DMS153 (cell line): ENCODE results near the gene LAMB3.
A peak's percentile ranks its signal among the peaks of the same experiment; 100 is the strongest.

Experiments used
- DNase-seq: peaks from one replicate; lab custom pipeline; 2025; lab: John Stamatoyannopoulos, UW

Gene LAMB3

DNA sequence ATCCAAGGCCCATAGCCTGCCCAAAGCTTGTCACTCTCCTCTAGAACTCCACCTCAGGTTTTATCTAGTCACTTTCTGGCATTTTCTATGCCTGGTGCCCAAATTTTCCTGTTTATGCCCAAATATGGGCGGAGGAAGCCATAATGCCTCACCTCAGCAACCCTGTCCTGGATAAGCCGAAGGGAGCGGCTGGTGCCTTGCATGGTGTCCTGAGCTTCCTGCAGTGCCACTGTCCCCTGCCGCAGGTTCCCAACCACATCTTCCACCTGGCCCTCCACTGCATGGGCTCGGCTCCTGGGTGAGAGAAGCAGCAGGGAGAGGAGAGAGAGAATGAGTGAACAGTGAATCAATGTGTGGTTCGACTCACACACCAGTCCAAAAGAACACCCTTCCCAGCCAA lies 34.5 kb downstream of the LAMB3 start:
- no peak for DNase-seq

DNA sequence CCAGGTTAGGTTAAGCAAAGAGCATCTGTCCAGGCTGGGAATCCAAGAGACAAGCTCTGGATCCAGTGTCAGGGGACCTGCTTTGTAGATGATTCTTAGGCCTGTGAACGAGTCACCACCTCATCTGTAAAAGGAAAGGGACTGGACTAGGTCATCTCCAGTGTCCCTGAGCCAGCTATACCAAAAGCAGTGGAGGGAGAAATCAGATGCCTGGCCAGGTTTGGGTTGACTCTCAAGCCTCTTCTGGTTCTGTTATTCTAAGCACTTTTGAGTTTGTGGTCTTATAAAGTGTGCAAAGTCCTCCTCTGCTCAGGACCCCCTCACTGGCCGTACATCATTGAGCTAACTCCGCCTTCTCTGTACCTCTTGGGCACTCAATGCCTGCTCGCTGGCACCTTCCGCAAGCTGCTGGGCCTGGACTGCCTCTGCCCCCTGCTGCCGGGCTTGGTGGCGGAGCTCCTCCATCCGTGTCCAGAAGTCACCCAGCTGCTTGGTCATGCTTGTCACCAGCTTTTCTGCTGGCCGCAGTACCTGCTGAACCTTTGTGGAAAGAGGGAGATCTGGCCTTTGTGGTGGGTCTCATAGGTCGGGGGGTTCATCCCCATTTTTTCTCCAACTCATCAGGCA lies 35.1 kb downstream of the LAMB3 start:
- DNase-seq = no peak

DNA sequence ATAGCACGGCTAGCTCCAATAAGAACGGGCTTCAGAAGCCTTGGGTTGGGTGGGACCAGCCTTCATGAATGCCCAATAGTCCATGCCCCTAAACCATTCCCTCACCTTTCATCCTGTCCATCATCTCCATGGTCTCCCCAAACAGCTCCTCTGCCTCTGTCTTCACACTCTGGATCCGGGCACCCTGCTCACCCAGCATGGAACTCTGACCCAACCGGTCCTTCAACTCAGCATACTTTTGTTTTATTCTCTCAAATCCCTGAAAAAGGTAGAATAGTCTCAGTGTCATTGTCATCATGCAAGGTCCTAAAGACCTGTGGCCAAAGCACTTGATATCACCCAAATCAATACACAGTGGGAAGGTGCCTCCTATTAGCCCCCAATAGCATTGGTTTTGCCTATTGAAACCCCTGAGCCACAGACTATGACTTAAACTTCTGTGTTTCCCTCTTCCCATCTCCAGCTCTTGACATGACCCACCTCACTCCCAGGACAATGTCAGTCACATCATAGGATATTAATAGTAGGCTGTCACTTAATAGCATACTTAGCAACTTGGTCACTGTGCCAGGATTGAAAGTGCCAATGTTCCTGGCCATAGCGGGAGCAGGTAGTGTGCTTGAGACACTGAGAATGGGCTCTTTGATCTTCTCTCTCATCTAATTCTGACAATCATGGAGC lies 35.7 kb downstream of the LAMB3 start:
- DNase-seq = no peak

DNA sequence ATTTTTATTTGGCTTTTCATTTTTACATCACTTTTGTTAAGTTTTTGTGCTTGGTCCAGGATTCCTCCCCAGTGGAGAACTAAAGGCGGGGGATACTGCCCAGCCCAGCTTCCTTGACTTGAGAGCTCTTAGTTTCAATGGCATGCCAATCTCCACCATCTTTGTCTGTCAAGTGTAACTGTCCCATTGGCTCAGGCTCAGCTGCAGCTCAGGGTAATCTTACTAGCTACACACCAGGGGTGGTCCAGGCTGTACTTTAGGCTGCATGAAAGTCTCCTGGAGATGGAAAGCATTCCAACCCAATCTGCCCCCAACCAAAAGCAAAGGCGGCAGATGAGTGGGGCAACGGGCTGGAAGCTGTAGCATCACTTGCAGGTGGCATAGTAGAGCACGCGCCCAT lies 37.3 kb downstream of the LAMB3 start:
- no peak for DNase-seq

DNA sequence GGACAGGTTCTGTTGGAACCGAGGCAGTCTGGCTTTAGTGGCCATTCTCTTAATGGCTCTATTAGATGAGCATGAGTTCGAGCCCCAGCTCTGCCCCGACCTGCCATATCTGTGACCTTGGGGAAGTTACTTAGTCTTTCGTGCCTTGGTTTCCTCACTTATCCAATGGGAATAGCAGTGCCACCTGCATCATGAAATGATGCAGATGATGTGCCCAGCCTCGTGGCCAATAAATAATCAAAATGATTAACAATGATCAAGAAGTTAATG lies 38.1 kb downstream of the LAMB3 start:
- no peak for DNase-seq

DNA sequence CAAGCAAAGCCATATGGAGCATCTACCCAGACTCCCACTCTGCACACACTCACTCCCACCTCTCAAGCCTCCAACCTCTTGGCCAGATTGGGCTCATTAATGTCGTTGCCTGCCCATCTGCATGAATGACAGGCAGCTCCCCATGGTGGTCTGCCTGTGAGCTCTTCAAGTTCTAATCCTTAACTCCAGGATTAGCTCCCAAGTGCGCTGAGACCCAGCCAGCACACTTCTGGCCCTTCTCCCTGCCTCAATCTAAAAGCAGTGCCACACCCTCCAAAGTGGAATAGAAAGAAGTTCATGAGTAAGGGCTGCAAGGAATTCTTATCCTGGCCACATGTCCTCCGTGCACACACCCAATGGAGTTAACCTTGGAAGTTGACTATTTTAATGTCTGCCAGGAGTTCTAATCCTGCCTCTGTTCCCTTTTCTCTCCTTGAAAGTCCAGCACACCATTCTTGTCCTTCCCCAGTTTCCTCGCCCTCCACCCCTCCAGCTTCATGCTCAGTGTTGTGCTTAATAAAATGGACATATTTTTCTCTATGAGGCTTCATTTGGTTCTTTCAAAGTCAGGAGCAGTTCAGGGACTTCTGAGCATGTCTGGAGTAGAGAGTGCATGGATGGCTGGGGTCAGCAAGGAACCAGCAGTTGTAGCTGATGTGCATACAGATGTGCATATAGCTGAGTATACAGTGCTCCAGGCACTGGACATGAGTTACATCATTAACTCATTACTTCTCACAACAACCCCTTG lies 38.6 kb downstream of the LAMB3 start:
- no peak for DNase-seq

DNA sequence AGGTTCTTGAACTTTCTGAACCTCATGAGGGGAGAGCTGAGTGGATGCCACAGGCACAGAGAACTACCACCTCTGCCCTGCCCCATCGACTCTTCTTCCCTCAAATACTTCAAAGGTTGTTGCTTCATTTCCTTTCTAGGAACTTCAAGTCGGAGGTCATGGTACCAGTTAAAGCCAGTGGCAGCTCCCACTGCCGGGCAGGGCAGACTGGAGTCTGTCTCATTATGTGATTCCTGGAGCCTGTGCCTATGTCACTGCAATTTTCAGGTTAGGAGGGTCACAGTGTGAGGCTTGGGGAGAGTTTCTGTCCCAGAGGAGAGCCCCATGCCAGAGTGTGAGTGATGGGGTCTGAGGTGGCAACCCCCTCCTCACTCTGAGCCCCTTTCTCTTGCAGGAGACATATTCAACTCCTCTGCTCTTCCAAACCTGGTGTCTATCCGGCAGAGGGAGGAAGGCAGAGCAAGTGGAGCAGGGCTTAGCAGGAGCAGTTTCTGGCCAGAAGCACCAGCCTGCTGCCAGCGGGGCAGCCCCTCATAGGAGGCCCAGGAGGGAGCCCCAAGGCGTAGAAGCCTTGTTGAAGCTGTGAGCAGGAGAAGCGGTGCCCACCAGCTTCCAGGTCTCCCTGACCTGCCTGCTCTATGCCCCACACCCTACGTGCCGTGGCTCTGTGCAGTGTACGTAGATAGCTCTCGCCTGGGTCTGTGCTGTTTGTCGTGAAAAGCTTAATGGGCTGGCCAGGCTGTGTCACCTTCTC lies 39.4 kb downstream of the LAMB3 start:
- no peak for DNase-seq

DNA sequence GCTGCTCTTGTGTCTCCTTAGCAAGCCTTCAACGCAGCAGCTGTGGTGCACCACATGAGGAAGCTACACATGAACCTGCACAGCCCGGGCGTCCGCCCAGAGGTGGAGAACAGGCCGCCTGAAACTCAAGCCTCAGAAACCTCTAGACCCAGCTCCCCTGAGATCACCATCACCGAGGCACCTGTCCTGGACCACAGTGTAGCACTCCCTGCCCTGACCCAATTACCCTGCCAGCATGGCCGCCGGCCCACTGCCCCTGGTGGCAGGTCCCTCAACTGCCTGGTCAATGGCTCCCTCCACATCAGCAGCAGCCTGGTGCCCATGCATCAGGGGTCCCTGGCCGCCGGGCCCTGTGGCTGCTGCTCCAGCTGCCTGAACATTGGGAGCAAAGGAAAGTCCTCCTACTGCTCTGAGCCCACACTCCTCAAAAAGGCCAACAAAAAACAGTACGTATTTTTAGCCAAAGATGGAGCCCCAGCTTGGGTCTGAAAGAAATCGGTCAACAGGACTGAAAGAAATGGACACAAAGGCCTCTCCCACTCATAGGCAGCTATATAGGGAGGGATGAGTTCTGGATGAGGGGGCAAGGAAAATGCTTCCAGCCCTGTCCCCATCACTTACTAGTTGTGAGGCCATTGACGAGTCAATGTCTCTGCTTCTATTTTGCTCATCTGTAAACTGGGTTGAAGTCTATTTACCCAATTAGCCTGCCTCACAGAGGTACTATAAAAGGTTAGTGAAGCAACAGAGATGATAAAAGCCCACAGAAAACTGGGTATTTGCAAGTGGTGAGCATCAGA lies 40.3 kb downstream of the LAMB3 start:
- DNase-seq = no peak

DNA sequence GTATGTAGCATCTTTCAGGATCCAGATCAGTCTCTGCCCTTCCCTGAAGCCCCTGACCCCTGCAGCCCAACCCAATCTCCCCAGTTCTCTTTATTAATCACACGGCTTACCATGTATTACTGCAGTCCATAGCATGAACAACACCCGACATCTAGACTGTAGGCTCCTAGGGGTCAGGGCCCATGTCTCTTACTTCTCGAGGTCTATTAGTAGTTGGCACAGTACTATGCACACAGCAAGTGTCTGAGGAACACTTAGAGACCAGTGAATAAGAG lies 41.7 kb downstream of the LAMB3 start:
- no peak for DNase-seq

DNA sequence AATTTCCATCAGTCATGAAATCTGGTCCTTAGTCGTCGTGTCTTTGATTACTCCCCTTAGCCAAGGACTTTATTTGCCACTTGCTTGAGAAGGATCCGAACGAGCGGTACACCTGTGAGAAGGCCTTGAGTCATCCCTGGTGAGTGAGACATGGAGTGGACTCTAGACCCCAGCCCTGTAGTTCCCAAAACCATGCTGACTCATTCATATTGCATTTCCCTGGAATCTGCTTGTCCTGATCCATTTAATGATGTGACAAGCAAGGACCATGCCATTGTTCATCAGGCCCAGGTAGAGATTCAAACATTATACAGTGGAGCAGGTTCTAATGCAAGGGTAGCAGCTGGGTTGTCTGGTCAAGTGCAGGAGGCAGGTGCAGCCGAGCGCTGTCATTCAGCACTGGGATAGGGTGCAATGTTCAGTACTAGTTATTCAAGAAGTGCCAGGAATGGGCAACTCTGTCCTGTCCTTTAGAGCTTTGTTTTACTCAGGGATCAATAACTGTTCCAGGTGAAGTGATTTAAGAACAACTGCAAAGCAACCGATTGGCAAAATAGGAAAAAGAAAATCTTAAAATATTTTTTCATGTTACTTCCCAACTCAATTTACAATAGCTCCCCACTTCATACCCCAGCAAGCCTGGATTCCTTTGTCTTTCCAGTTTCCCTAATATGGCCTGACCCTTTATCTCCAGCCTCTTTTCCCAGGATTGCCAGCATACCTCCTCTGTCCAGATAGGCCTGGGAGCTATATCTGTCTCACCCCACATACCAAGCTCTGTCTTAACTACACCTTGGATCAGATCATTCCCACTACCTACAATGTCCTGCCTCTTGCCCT lies 42.2 kb downstream of the LAMB3 start:
- no peak for DNase-seq

DNA sequence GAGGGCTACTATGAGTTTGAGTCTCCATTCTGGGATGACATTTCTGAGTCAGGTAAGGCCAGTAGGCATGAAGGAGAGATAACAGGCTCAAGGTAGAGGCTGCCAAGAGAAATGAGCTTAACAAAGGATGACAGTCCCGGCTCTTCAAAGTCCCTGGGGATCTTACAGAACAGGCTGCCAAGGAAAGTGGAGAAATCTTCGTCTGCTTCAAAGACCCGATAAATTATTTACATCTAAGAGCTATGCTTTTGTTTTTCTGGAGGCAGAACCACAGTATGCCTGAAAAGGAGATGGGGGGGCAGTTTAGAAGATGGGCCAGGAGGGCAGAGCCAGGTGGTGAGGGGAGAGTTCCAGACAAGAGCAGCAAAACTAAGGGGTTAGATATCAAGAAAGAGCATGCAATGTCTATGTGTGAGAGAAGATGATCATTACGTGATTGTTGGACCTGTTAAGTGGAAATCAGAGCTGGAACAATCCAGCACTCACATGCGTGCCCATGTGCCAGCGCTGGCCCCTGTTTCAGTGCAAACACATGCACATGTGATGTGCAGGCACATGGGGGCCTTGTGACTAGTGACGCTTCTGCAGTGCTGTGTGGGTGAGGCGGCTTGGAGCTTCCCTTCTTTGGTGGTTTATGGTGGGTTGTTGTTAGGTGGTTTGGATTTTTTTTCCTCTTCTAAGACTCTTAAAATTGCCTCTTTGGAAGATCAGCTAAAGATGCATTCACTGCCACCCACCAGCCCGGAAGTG lies 43.0 kb downstream of the LAMB3 start:
- DNase-seq = no peak

DNA sequence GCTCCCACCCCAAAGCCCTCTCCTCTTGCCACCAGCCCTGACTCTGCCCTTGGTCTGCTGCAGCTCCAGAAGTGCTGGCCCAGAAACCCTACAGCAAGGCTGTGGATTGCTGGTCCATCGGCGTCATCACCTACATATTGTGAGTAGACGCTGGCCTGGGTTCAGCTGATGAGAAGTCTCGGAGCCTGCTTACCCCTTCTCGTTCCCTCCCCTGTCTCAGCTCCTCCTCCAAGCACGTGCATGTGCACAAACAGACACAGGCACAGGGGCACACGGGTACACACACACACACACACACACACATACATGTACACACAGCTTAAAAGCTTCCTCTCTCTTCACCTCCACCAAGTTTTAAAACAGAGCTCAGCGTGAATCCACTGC lies 44.4 kb downstream of the LAMB3 start:
- DNase-seq = no peak

DNA sequence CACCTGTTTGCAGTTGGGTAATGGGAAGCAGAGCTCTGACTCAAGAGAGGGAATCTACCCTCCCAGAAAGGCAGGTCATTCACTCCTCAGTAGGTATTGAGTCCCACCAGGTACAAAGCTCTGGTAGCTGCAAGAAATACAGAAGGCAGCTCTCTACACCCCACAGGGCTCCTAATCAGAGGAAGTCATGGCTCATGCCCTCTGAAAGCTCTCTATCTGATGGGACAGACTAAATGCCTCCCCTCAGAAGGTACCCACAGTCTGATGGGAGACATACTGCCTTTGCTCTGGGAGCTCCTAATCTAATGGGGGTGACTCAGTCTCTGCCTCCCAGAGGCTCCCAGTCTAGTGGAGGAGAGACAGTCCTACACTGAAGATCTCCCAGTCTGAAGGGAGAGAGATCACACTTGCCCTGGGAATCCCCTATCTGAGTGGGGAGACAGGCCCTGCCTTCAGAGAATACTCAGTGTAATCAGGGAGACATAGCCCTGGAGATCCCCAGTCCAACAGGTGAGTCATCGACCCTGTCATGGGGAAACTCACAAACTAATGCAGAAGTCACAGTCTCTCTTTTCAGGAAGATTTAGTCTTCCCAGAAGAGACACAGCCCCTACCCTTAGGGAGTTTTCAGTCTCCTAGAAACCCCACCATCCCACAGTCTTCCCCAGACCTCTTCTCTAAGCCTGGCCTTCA lies 45.0 kb downstream of the LAMB3 start:
- no peak for DNase-seq

DNA sequence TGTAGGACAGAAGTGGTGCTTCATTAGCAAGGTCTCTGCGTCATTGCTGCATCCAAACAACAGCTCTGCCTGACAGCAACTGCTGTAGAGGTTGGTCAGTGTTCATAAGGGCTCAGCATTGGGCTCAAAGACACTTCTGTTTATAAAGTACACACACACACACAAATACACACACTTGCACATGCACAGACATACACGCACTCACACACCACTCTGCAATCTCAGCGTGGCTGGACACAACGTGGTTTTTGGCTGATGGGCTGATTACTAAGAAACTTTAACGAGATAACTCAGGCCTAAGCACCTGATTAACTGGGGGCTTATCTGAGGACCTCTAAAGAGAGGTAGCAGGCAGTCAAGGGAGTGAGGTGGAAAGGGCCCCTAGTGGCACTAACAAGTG lies 48.3 kb downstream of the LAMB3 start:
- no peak for DNase-seq

DNA sequence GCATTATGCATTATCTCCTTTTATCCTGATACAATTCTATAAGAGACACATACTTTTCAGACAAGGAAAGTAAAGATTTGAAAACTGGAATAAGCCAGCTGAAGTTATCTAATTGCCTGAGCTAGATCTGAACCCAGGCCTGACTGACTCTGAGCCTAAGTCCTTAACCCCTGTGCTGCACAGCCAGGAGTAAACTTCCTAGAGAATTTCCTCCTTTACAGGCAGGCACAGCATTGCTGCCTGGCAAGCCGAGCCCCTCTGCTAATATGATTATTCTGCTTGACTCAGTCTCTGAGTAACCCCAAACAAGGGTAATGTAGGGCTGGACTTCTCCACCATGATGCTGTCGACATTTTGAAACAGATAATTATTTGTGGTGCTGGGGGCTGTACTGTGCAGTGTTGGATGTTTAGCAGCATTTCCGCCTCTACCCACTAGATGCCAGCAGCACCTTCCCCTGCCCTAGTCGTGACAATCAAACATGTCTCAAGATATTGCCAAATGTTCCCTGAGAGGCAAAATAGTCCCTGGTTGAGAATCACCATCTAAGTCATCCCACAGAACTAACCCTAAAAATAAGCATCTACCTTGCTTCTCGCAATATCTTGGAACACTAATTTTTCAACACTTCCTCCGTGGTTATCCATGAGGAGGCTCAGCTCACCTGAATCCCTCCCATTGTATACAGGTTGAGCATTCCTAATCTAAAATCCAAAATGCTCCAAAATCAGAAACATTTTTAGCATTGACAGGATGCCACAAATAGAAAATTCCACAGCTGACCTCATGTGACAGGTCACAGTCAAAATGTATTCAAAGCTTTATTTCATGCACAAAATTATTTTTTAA lies 50.2 kb downstream of the LAMB3 start:
- peak; percentile 54 for DNase-seq

DNA sequence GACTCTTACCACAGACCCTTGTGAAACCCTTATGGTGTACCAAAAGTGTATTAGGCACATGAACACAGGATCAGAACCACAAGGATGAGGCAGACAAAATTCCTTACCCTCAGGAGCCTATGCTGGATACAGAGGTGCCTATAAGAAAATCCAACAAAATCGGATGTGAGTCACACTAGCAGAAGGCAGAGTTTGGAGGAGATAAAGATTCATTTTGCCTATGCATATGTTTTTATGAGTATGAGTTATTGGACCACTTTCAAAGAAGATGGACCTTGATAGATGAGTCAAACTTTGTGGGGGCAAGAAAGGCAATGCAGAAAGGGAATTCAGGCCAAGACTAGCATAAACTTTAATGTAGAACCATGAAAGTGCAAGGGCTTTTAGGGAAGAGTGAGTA lies 51.7 kb downstream of the LAMB3 start:
- no peak for DNase-seq

DNA sequence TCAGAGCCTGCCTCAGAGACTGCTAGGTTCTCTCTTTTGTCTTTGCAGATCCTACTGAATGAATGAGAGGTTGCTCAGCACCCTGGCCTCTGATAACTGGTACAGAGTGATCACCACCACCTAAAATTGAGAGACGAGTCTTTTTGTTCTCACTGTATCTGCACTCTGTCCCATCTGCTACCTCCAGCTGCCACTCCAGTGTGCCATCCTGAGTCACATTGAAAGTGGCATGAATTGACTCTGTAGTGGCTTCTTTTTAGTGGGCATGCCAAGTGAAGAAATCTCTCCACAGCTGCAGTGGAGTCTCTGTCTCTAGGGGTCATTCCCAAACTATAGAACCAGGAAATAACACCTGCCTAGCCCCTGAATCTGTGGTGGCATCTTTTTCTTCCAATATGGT lies 54.0 kb downstream of the LAMB3 start:
- DNase-seq = no peak

DNA sequence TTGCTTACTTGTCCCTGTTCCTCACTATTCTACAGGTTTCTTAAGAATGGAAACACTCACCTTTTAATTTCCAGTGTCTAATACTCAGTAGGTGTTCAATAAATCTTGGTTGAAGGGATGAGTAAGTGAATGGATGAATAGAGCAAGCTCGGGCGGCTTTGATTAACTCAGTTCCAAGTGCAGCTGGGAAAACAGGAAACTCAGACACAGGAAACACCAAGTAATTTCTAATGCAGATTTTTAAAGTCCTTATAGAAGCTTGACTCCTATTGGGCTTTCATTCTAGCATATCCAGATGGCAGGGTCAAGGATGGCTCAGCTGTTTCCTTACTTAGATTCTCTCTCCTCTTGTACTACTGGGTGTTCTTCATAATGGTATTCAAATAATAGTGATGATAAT lies 54.7 kb downstream of the LAMB3 start:
- DNase-seq = no peak

DNA sequence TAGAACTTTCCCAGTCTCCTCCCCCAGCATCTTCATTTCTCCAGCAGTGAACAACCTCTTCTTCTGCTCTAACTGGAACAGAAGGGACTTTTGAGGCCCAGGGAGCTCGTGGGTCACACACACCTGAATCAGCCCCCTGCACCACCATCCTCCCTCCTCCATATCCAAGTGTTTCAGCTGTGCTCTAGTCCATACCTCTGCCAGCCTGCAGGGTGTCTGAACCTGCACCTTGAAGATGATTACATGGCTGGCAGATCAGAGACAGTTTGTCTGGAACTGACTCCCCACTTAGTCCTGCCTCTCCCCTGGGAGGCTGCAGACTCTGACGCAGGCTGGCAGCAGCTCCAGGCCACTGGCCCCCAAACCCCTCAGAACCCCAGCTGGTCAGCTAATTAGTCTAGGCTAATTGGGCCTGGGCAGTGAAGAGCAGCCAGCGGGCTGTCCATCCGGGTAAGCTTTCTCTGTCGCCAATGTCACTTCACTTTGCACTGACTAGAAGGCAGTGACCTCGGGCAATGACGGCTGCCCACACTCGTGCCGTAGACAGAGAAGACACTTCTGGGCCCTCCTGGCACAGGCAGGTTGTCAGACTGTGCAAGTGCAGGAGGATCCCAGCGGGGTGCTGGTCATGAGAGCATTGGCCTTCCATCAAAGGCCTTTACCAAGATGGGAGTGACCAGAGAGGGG lies 56.5 kb downstream of the LAMB3 start:
- DNase-seq = no peak
